NCI-H1436 (cell line): Measurements from ENCODE around the gene TAT.
"Not testable (repeated sequence)": the region's sequence is repeated elsewhere in the genome, so short reads cannot be mapped to it uniquely, and the experiment has no call there.

Experiments used
- DNase-seq: peaks from one replicate; lab custom pipeline; 2025; lab: John Stamatoyannopoulos, UW

TAT gene

GRCh38 chr16:71576971-71577370 is at the start of gene TAT:
Gene TAT (minus strand): TSS chr16:71577092. CDS start chr16:71576415, 677 bp downstream.
- no peak for DNase-seq

GRCh38 chr16:71626018-71626857 is 49.3 kb upstream of the TAT start, which contains the start of gene MARVELD3:
Gene MARVELD3 (plus strand): TSS chr16:71626184. CDS start chr16:71626230, 46 bp downstream.
- DNase-seq = peak; percentile 67

- no peak for DNase-seq
Measured at GRCh38 chr16:71625113-71625850, 48.4 kb upstream of the TAT start.

- no peak for DNase-seq
Measured at GRCh38 chr16:71623597-71623996, 46.7 kb upstream of the TAT start.

- no peak for DNase-seq
Measured at GRCh38 chr16:71622088-71622487, 45.2 kb upstream of the TAT start.

GRCh38 chr16:71618429-71618828 is 41.5 kb upstream of the TAT start:
- DNase-seq = no peak

GRCh38 chr16:71614956-71615355 is 38.1 kb upstream of the TAT start:
- not testable (repeated sequence) for DNase-seq

GRCh38 chr16:71610936-71611871 is 34.3 kb upstream of the TAT start:
- DNase-seq = peak; percentile 73

- DNase-seq = no peak
Measured at GRCh38 chr16:71610447-71610846, 33.6 kb upstream of the TAT start.

GRCh38 chr16:71609066-71609465 is 32.2 kb upstream of the TAT start:
- DNase-seq = no peak

- DNase-seq = no peak
Measured at GRCh38 chr16:71600822-71601221, 23.9 kb upstream of the TAT start.

GRCh38 chr16:71598426-71598825 is 21.5 kb upstream of the TAT start:
- DNase-seq = not testable (repeated sequence)

- not testable (repeated sequence) for DNase-seq
Measured at GRCh38 chr16:71595340-71595826, 18.5 kb upstream of the TAT start.

GRCh38 chr16:71594000-71594646 is 17.2 kb upstream of the TAT start:
- no peak for DNase-seq

GRCh38 chr16:71593048-71593999 is 16.4 kb upstream of the TAT start:
- DNase-seq = no peak

- no peak for DNase-seq
Measured at GRCh38 chr16:71591917-71592316, 15.0 kb upstream of the TAT start.

- no peak for DNase-seq
Measured at GRCh38 chr16:71590584-71590983, 13.7 kb upstream of the TAT start.

- not testable (repeated sequence) for DNase-seq
Measured at GRCh38 chr16:71590071-71590470, 13.2 kb upstream of the TAT start.

GRCh38 chr16:71589334-71589733 is 12.4 kb upstream of the TAT start:
- DNase-seq = not testable (repeated sequence)

GRCh38 chr16:71585318-71585703 is 8.4 kb upstream of the TAT start:
- DNase-seq = no peak
